ENCODE measurements around the gene DIDO1.

Gene DIDO1

DNA sequence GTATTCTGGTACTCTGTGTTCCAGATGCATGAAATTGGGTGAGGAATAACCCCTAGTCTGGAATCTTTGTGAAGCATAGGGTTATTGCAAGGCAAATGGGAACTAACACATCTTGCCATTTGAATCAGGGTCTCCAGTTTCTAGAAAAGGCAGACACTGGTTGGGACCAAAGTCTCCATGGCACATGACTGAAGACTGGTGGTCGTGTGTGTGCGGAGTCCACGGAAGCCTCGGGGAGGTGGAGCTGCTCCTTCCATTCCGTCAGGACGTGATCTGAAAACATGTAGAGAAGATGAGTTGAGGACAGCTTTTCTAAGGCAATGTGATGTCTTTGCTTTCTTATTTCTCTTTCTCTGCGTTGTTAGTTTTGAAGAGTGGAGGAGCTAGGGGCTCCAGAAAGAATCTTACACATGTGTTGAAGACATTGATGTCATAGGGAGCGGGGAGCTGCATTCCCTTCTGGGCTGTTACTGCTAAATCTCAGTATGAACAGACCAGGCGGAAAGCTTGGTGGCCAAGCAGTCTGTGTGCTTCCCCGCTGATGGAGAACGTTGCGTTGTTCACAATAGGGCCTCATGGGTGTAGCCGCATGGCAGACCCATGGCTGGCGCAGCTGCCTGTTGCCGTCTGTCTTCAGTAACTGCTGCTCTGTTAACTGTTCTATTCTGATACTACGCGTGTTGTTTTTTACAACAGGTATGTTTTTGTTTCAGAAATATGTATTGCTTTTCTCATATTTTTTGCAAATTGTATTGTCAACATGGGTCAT lies 21.4 kb upstream of the DIDO1 start:
- no peak overlapping the region for H3K4me3 Mint-ChIP-seq
- DNase-seq (ENCODE audit: low spot score in 2 of 2), result no peak
- no peaks in the 10 kb centered on the region for H3K9me3 Mint-ChIP-seq
- ATAC-seq, result no peak
- H3K27ac Mint-ChIP-seq, result peak overlapping the region; percentile 75
- peaks cover 5% of the 10 kb centered on the region for H3K4me1 Mint-ChIP-seq
- H3K36me3 Mint-ChIP-seq, result peaks cover 65% of the 10 kb centered on the region

DNA sequence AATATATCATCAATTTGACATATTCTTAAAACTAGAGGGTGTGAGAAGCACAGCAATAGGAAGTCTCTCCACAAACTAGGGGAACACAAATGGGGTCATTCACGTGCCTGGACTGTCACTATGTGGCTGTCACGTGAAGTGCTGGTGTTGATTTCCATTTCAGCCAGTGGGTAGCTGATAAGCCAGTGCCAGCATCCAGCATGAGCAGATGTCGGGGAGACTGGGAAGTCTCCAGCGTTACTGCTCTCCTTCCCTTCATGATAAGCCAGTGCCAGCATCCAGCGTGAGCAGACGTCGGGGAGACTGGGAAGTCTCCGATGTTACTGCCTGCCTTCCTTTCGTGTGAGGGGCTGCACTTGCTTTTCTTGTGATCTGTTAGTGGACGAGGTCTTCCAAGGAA lies 20.6 kb upstream of the DIDO1 start:
- ATAC-seq (no peak), DNase-seq (ENCODE audit: low spot score in 2 of 2) (no peak)
- peaks cover 2% of the 10 kb centered on the region for H3K4me1 Mint-ChIP-seq
- peak overlapping the region; percentile 75 for H3K27ac Mint-ChIP-seq
- no peak overlapping the region for H3K4me3 Mint-ChIP-seq
- H3K9me3 Mint-ChIP-seq, result no peaks in the 10 kb centered on the region
- peaks cover 73% of the 10 kb centered on the region for H3K36me3 Mint-ChIP-seq

DNA sequence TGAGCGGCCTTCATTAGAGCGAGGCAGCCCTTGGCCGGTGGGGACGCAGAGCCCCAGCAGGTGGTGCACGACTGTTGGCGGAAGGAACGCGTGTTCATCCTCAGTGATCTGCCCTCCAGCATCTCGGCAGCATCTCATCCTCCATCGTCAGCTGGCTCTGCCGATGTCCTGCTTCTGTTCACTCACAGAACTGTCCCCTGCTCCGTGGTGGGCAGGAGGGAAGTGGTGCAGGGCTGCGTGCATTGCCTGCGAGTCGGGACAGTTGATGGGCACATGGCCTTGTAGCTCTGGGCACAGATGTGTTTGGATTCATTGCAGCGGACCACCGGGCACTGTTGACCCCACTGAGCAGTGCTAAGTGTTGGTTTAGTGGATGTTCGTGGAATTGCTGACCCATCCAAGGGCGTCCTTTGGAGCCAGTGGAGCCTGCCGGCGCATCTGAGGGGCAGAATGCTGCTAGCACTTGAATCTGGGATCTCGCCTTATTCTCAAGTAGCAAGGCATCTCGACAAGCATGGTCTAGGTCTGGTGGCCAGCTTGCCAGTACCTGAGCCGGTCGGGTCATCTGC lies 19.6 kb upstream of the DIDO1 start:
- Mint-ChIP-seq H3K27ac (no peak overlapping the region), H3K36me3 (peaks cover 84% of the 10 kb centered on the region), H3K9me3 (no peaks in the 10 kb centered on the region)

GRCh38 chr20:62944746-62945145 lies 18.4 kb upstream of the DIDO1 start:
- no peak overlapping the region for H3K27ac Mint-ChIP-seq

More for the DNA sequence above, 19.6 kb upstream of the DIDO1 start:
- ATAC-seq (no peak), DNase-seq (ENCODE audit: low spot score in 2 of 2) (no peak)
- Mint-ChIP-seq H3K4me1 (peaks cover 9% of the 10 kb centered on the region), H3K4me3 (no peak overlapping the region)

GRCh38 chr20:62944184-62944583 lies 17.9 kb upstream of the DIDO1 start:
- DNase-seq (ENCODE audit: low spot score in 2 of 2) (no peak), ATAC-seq (no peak)
- Mint-ChIP-seq H3K27ac (no peak overlapping the region), H3K4me1 (peaks cover 18% of the 10 kb centered on the region), H3K9me3 (no peaks in the 10 kb centered on the region), H3K4me3 (no peak overlapping the region), H3K36me3 (peaks cover 86% of the 10 kb centered on the region)

More at GRCh38 chr20:62944746-62945145, 18.4 kb upstream of the DIDO1 start:
- no peak for ATAC-seq
- peaks cover 12% of the 10 kb centered on the region for H3K4me1 Mint-ChIP-seq
- peaks cover 86% of the 10 kb centered on the region for H3K36me3 Mint-ChIP-seq
- no peak overlapping the region for H3K4me3 Mint-ChIP-seq
- no peaks in the 10 kb centered on the region for H3K9me3 Mint-ChIP-seq
- no peak for DNase-seq (ENCODE audit: low spot score in 2 of 2)

GRCh38 chr20:62943396-62943795 lies 17.1 kb upstream of the DIDO1 start:
- peaks cover 26% of the 10 kb centered on the region for H3K4me1 Mint-ChIP-seq
- H3K36me3 Mint-ChIP-seq, result peaks cover 92% of the 10 kb centered on the region

GRCh38 chr20:62942456-62942855 lies 16.2 kb upstream of the DIDO1 start:
- no peak overlapping the region for H3K4me3 Mint-ChIP-seq
- H3K27ac Mint-ChIP-seq, result peak overlapping the region; percentile 63
- peaks cover 27% of the 10 kb centered on the region for H3K4me1 Mint-ChIP-seq
- H3K36me3 Mint-ChIP-seq, result peaks cover 88% of the 10 kb centered on the region
- DNase-seq (ENCODE audit: low spot score in 2 of 2) (no peak), ATAC-seq (no peak)
- no peaks in the 10 kb centered on the region for H3K9me3 Mint-ChIP-seq

More at GRCh38 chr20:62943396-62943795, 17.1 kb upstream of the DIDO1 start:
- no peak for ATAC-seq
- Mint-ChIP-seq H3K27ac (peak overlapping the region; percentile 63), H3K9me3 (no peaks in the 10 kb centered on the region), H3K4me3 (no peak overlapping the region)
- no peak for DNase-seq (ENCODE audit: low spot score in 2 of 2)

GRCh38 chr20:62941792-62942191 lies 15.5 kb upstream of the DIDO1 start:
- no peaks in the 10 kb centered on the region for H3K9me3 Mint-ChIP-seq
- H3K27ac Mint-ChIP-seq, result peak overlapping the region; percentile 63
- peaks cover 81% of the 10 kb centered on the region for H3K36me3 Mint-ChIP-seq
- peaks cover 27% of the 10 kb centered on the region for H3K4me1 Mint-ChIP-seq
- ATAC-seq (no peak), DNase-seq (ENCODE audit: low spot score in 2 of 2) (no peak)
- no peak overlapping the region for H3K4me3 Mint-ChIP-seq

DNA sequence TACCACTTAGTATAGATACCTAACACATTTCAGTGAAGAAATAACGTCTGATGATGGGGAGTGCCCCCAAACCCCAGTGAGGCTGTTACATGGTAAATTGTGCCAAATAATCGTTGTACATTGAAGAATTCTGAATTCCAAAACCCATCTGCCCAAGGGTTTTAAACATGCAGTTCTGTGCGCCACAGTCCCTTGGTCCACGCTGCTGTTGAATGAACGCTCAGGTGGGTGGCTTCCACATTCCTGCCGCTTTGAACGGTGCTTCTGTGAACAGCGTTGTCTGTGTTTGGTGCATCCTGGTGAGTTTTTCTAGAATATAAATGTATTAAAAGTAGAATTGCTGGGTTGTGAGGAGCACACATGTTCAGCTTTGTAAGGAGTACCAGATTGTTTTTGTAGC lies 14.6 kb upstream of the DIDO1 start:
- H3K4me1 Mint-ChIP-seq, result peaks cover 27% of the 10 kb centered on the region
- no peak overlapping the region for H3K4me3 Mint-ChIP-seq
- peak overlapping the region; percentile 63 for H3K27ac Mint-ChIP-seq
- ATAC-seq (no peak), DNase-seq (ENCODE audit: low spot score in 2 of 2) (no peak)
- no peaks in the 10 kb centered on the region for H3K9me3 Mint-ChIP-seq
- H3K36me3 Mint-ChIP-seq, result peaks cover 75% of the 10 kb centered on the region

DNA sequence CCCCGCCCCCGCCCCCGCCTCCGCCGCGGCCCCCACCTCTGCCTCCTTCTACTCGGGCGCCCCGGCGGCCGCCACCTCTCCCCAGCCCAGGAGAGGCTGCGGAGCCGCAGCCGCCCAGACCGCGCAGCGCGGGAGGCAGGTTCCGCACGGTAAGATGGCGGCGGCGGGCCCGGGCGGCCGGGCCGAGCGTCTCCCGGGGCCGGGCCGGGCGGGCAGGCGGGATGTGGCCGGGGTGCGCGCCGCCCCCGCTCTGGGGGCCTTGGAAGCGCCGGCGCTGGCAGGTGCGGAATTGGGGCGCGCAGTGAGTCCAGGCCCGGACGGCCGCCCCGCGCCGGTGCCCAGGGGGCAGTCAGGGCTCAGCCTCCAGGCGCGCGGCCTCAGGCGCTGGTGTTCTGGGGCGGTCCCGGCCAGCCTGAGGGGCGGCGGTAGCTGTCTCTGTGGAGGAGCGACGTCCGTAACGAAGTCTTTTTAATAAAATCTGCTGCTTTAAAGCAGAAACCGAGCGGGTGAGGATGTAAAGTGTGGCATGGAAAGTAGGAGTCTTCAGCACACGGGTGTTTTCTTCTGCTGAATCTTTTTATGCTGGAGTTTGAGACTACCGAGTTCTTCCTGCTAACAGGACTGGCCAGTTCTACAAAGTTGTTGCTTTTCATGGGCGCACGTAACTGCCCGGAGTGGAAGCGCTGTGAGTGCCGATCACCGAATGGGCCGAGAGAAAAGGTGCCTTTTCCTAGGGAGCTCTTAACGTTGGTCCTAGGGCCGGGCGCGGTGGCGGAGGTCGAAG lies 12.0 kb upstream of the DIDO1 start, which contains the start of gene GID8:
TSS of gene GID8 (plus strand) at position 43 of the 784 bp plus-strand sequence. CDS start 3,356 bp downstream, outside the sequence.
- peaks cover 50% of the 10 kb centered on the region for H3K36me3 Mint-ChIP-seq
- no peak within 1 kb of the TSS for H3K4me3 Mint-ChIP-seq
- peak; percentile 63 for DNase-seq (ENCODE audit: low spot score in 2 of 2)
- H3K4me1 Mint-ChIP-seq, result peaks cover 27% of the 10 kb centered on the region
- ATAC-seq, result peak; percentile 76
- peak within 1 kb of the TSS; percentile 98 for H3K27ac Mint-ChIP-seq
- no peaks in the 10 kb centered on the region for H3K9me3 Mint-ChIP-seq

DNA sequence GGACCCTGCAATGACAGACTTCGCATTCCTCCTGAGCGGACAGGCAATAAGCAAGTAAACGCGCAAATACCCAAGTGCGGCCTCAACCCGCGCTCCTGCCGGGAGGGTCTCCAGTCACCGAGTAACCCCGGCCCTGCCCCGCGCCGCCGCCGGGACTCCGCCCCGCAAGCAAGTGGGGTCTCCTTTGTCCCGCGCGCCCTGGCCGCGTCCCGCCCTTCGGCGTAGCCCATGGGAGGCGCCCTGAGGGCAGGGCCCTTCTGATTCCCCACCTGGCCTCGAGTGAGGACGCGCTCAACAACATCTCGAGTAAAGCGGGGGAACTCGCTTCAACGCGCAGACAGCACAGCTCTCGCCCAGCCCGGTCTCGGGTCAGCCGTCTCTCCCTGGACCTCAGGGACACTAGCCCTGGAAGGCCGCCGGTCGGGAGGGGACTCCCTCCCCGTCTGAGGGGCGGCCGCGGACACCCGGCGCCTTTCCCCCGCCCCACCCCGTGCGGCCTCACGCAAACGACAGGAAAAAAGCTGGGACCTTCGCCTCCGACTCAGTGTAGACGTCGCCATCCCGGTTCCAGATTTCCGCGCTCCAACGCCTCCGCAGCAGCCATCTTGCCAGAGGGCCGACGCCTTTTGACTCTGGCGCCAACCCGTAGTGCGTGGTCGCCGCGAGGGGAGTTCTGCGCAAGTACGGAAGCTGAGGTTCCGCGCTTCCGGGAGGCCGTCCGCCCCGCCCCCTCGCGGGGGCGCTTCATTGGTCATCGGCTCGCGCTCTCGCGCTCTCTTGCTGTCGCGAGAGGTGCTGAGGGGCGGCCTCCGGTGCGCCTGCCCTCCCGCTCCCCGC lies 11.2 kb upstream of the DIDO1 start:
- peaks cover 41% of the 10 kb centered on the region for H3K36me3 Mint-ChIP-seq
- peak overlapping the region; percentile 98 for H3K27ac Mint-ChIP-seq
- H3K4me1 Mint-ChIP-seq, result peaks cover 27% of the 10 kb centered on the region
- no peak overlapping the region for H3K4me3 Mint-ChIP-seq
- DNase-seq (ENCODE audit: low spot score in 2 of 2) (peak; percentile 98), ATAC-seq (peak; percentile 92)
- no peaks in the 10 kb centered on the region for H3K9me3 Mint-ChIP-seq

- Mint-ChIP-seq H3K36me3 (peaks cover 27% of the 10 kb centered on the region), H3K4me1 (peaks cover 21% of the 10 kb centered on the region), H3K4me3 (no peak overlapping the region), H3K9me3 (no peaks in the 10 kb centered on the region), H3K27ac (no peak overlapping the region)
- no peak for DNase-seq (ENCODE audit: low spot score in 2 of 2)
- ATAC-seq, result no peak
Measured at GRCh38 chr20:62935968-62936585, 9.8 kb upstream of the DIDO1 start.

DNA sequence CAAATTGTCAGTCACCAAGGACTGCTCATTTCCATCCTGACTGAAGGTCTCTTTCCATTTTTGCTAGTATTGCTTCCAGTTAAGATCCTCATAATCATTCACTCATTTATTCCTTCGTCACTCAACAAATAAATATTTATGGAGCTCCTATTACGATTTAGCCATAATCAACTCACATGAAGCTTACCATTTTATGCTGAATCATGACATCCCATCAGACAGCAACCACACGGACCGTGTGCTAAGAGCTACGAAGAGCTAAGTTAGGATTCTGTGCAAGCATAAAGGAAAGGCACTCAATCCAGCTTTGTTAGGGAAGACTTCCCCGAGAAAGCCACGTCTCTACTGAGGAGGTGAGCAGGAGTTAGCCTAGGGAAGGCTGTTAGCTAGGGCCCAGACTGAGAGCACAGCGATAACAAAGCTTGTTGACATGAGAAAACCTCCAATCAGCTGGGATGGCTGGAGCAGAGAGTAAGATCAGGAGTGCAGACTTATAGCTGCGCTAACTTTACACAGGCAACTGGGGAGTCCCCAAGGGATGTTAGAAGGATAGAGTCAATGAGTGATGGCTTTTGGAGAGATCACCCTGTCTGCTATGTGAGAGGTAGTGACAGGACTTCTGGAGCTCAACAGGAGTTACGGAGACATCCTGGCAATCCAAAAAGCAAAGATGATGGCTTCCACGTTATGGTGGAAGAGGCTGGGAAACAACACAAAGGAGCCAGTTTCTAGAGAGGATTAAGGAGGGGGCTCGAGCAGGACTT lies 9.1 kb upstream of the DIDO1 start:
- H3K27ac Mint-ChIP-seq, result no peak overlapping the region
- peaks cover 27% of the 10 kb centered on the region for H3K4me1 Mint-ChIP-seq
- ATAC-seq (no peak), DNase-seq (ENCODE audit: low spot score in 2 of 2) (no peak)
- H3K4me3 Mint-ChIP-seq, result no peak overlapping the region
- no peaks in the 10 kb centered on the region for H3K9me3 Mint-ChIP-seq
- H3K36me3 Mint-ChIP-seq, result peaks cover 20% of the 10 kb centered on the region

DNA sequence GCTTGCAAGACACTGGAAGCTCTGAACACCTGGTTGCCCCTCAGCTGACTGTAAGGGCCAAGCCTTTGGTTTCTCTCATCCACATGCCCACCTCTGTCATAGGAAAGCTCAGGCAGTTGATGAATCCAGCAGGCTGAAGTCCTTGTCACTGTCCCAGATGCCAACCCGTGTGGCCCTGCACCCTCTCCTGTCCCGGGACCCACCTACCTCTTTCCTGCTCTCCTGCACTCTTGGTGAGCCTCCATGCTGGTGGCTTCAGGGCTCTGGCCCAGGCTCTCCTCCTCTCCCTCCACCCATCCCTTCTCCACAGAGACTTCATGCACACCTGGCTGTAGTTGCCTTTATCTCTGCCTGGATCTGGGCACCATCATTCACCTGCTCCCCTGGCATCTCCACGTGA lies 7.7 kb upstream of the DIDO1 start:
- Mint-ChIP-seq H3K4me3 (no peak overlapping the region), H3K9me3 (no peaks in the 10 kb centered on the region), H3K4me1 (peaks cover 28% of the 10 kb centered on the region), H3K27ac (no peak overlapping the region), H3K36me3 (peaks cover 9% of the 10 kb centered on the region)
- no peak for DNase-seq (ENCODE audit: low spot score in 2 of 2)
- ATAC-seq, result no peak
